ENCODE results near the gene TEX22. TPM values are rescaled to one million over a fixed set of nuclear protein-coding genes. Genes with fewer than 3 reads are reported as not detected.

TEX22 gene
- polyA plus RNA-seq, 4 donors: 0.22 to 0.68 TPM; not detected in 2

DNA sequence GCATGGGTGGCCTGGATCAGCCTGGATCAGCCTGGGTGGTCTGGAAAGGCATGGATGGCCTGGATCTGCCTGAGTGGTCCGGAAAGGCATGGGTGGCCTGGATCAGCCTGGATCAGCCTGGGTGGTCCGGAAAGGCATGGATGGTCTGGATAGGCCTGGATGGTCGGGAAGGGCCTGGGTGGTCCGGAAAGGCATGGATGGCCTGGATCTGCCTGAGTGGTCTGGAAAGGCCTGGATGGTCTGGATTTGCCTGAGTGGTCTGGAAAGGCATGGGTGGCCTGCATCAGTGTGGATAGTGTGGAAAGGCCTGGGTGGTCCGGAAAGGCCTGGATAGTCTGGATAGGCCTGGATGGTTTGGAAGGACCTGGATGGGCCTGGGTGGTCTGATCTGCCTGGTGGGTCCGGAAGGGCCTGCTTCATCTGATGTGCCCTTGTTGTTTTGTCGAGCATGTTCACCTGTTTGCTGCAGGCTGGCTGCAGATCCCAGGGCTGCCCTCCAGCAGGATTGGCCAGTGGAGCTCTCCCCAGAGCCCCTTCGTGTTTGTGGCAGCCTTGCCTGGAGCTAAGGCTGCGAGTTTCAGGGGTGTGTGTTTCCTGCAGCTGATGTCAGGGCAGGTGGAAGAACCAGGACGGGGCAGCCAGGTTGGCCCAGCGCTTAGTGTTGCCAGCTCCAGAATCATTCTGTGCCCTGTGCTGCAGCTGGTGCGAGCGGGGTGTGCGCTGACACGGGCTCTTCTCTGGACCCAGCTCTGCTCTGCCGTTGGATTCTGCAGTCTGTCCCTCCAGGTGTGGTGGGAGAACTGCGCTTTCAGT lies 19.3 kb upstream of the TEX22 start:
- H3K27me3 ChIP-seq (ENCODE audit: control insufficient read depth in 3 of 3, insufficient read depth in 3 of 3, low read length in 3 of 3): no peaks in the 10 kb centered on the region
- no peaks in the 10 kb centered on the region for H3K9me3 ChIP-seq (ENCODE audit: control insufficient read depth in 2 of 2, insufficient read depth in 1 of 2, low read depth in 1 of 2, low read length in 1 of 2)
- H3K27ac ChIP-seq (ENCODE audit: low read depth in 1 of 3, low read length in 2 of 3): no peak overlapping the region
- no peak overlapping the region for H3K4me3 ChIP-seq (ENCODE audit: low read depth in 1 of 3, low read length in 3 of 3)
- peaks cover 0 to 45% (median 0%) of the 10 kb centered on the region in 3 donors for H3K36me3 ChIP-seq (ENCODE audit: control insufficient read depth in 3 of 3, insufficient read depth in 2 of 3, low read depth in 1 of 3, low read length in 3 of 3)
- no peaks in the 10 kb centered on the region for H3K4me1 ChIP-seq (ENCODE audit: control insufficient read depth in 3 of 3, insufficient read depth in 2 of 3, low read depth in 1 of 3, low read length in 2 of 3)
- DNase-seq (no peak), FAIRE-seq (no peak)
- WGBS, 3 donors: 93 to 94% (median 93%) methylated on average over 17 of the region's 17 CpGs

DNA sequence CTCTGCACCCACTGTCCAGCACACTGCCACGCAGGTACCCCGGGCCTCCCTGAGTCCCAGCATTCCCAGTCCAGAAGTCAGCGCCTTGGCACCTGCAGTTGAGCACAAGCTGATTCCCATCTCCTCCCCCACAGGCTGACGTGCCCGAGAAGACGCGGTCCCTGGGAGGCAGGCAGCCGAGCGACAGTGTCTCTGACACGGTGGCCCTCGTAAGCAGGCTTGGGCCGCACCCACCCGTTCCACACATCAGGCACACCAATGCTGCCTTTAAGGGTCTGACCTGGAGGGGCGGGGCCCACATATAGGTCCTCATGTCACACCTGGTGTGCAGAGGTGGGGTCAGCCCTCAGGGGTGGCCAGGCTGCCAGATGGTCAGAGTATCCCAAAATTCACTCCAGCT lies 18.4 kb upstream of the TEX22 start:
- H3K4me3 ChIP-seq (ENCODE audit: low read depth in 1 of 3, low read length in 3 of 3): no peak overlapping the region
- peaks cover 0 to 53% (median 0%) of the 10 kb centered on the region in 3 donors for H3K36me3 ChIP-seq (ENCODE audit: control insufficient read depth in 3 of 3, insufficient read depth in 2 of 3, low read depth in 1 of 3, low read length in 3 of 3)
- FAIRE-seq: no peak
- H3K27ac ChIP-seq (ENCODE audit: low read depth in 1 of 3, low read length in 2 of 3): no peak overlapping the region
- no peaks in the 10 kb centered on the region for H3K4me1 ChIP-seq (ENCODE audit: control insufficient read depth in 3 of 3, insufficient read depth in 2 of 3, low read depth in 1 of 3, low read length in 2 of 3)
- no peaks in the 10 kb centered on the region for H3K27me3 ChIP-seq (ENCODE audit: control insufficient read depth in 3 of 3, insufficient read depth in 3 of 3, low read length in 3 of 3)
- no peaks in the 10 kb centered on the region for H3K9me3 ChIP-seq (ENCODE audit: control insufficient read depth in 2 of 2, insufficient read depth in 1 of 2, low read depth in 1 of 2, low read length in 1 of 2)
- 95 to 98% (median 97%) methylated on average over 14 of the region's 14 CpGs for whole genome bisulfite sequencing, 3 donors
- no peak for DNase-seq

DNA sequence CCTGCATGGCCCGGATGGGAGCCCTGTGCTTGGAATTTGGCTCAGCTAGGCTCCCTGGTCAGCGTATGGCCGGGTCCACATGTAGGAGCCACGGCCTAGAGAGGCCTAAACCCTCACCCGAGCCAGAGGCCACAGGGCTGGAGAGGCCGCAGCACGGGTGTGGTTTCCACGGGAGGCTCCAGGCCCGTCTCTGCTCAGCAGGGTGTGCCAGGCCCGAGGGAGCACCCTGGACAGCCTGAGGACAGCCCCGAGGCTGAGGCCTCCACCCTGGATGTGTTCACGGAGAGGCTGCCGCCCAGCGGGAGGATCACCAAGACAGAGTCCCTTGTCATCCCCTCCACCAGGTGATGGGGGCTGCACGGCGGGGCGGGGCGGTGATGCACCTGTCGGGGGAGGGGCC lies 17.6 kb upstream of the TEX22 start:
- Histone ChIP-seq H3K4me1 (ENCODE audit: control insufficient read depth in 3 of 3, insufficient read depth in 2 of 3, low read depth in 1 of 3, low read length in 2 of 3) (no peaks in the 10 kb centered on the region), H3K9me3 (ENCODE audit: control insufficient read depth in 2 of 2, insufficient read depth in 1 of 2, low read depth in 1 of 2, low read length in 1 of 2) (no peaks in the 10 kb centered on the region), H3K27ac (ENCODE audit: low read depth in 1 of 3, low read length in 2 of 3) (no peak overlapping the region), H3K4me3 (ENCODE audit: low read depth in 1 of 3, low read length in 3 of 3) (no peak overlapping the region), H3K27me3 (ENCODE audit: control insufficient read depth in 3 of 3, insufficient read depth in 3 of 3, low read length in 3 of 3) (no peaks in the 10 kb centered on the region), H3K36me3 (ENCODE audit: control insufficient read depth in 3 of 3, insufficient read depth in 2 of 3, low read depth in 1 of 3, low read length in 3 of 3) (peaks cover 0 to 61% (median 0%) of the 10 kb centered on the region in 3 donors)
- DNase-seq: no peak
- WGBS, 3 donors: 87 to 91% (median 89%) methylated on average over 15 to 19 of the region's 19 CpGs
- no peak for FAIRE-seq

DNA sequence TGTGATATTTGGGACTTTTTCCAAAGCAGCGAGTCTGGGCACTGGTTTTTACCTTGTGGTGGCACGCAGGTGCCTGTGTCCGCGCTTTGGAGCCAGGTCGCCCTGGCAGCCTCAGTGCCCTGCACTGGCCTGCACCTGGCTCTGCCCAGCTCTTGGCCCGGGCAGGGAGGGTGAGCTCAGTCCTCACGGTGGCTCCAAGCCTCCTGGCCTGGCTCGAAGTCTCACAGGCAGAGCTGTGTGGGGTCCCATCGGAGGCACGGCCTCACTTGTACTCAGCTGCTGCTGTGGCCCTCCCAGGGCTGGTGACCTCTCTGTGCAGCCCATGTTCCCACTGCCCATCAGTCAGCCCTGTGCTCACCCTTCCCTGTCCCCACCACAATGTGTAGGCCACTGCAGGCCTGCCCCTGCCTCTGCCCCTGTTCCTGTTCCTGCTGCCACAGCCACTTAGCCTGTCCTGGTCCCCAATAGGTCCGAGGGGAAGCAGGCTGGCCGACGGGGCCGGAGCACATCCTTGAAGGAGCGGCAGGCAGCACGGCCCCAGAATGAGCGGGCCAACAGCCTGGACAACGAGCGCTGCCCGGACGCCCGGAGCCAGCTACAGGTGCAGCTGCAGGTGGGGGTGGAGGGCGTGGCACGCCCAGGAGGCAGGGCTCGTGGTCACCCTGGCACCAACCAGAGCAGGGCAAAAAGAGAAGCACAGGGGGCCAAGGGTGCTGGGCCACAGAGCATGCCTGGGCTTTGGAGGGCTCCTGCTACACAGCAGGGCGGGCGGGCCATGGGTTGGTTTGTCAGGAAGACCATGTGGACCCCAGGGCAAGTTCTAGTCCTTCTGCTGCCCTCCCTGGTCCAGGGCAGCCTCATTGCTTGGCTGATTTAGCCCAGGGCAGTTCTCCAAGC lies 16.6 kb upstream of the TEX22 start:
- no peaks in the 10 kb centered on the region for H3K4me1 ChIP-seq (ENCODE audit: control insufficient read depth in 3 of 3, insufficient read depth in 2 of 3, low read depth in 1 of 3, low read length in 2 of 3)
- H3K9me3 ChIP-seq (ENCODE audit: control insufficient read depth in 2 of 2, insufficient read depth in 1 of 2, low read depth in 1 of 2, low read length in 1 of 2): no peaks in the 10 kb centered on the region
- no peaks in the 10 kb centered on the region for H3K27me3 ChIP-seq (ENCODE audit: control insufficient read depth in 3 of 3, insufficient read depth in 3 of 3, low read length in 3 of 3)
- no peak overlapping the region for H3K27ac ChIP-seq (ENCODE audit: low read depth in 1 of 3, low read length in 2 of 3)
- DNase-seq (no peak), FAIRE-seq (no peak)
- H3K4me3 ChIP-seq (ENCODE audit: low read depth in 1 of 3, low read length in 3 of 3): no peak overlapping the region
- H3K36me3 ChIP-seq (ENCODE audit: control insufficient read depth in 3 of 3, insufficient read depth in 2 of 3, low read depth in 1 of 3, low read length in 3 of 3): peaks cover 0 to 67% (median 0%) of the 10 kb centered on the region in 3 donors
- 85 to 89% (median 87%) methylated on average over 25 to 27 of the region's 27 CpGs for WGBS, 3 donors

DNA sequence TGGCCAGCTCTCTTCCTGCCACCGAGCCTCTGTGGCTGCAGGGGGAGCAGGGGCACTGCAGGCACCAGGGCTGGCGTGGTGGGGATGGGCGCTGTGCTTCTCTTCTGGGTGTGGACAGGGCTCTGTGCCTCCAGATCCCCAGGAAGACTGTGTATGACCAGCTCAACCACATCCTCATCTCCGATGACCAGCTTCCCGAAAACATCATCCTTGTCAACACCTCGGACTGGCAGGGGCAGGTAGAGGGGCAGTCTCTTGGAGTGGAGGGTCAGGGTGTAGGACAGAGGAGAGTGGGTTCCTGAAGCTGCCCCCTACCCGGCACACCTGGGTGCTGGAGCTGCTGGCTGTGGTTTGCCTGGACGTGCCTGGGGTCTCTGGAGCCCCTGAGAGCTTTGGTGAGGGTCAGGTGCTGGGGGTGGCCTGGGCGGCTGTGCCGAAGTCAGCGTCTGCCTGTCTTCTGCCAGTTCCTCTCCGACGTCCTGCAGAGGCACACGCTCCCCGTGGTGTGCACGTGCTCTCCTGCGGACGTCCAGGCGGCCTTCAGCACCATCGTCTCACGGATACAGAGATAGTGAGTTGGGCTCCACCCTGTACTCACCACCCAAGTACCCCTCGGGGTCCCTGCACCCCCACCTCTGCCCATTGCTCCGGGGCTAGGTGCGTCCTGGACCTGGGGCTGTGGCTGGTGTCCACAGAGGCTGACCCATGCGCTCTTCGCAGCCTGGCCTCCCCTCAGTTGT lies 15.8 kb upstream of the TEX22 start:
- Histone ChIP-seq H3K36me3 (ENCODE audit: control insufficient read depth in 3 of 3, insufficient read depth in 2 of 3, low read depth in 1 of 3, low read length in 3 of 3) (peaks cover 0 to 74% (median 0%) of the 10 kb centered on the region in 3 donors), H3K27me3 (ENCODE audit: control insufficient read depth in 3 of 3, insufficient read depth in 3 of 3, low read length in 3 of 3) (no peaks in the 10 kb centered on the region), H3K27ac (ENCODE audit: low read depth in 1 of 3, low read length in 2 of 3) (no peak overlapping the region), H3K4me3 (ENCODE audit: low read depth in 1 of 3, low read length in 3 of 3) (no peak overlapping the region), H3K9me3 (ENCODE audit: control insufficient read depth in 2 of 2, insufficient read depth in 1 of 2, low read depth in 1 of 2, low read length in 1 of 2) (no peaks in the 10 kb centered on the region), H3K4me1 (ENCODE audit: control insufficient read depth in 3 of 3, insufficient read depth in 2 of 3, low read depth in 1 of 3, low read length in 2 of 3) (no peaks in the 10 kb centered on the region)
- WGBS, 3 donors: 94 to 98% (median 95%) methylated on average over 26 of the region's 26 CpGs
- DNase-seq (no peak), FAIRE-seq (no peak)

DNA sequence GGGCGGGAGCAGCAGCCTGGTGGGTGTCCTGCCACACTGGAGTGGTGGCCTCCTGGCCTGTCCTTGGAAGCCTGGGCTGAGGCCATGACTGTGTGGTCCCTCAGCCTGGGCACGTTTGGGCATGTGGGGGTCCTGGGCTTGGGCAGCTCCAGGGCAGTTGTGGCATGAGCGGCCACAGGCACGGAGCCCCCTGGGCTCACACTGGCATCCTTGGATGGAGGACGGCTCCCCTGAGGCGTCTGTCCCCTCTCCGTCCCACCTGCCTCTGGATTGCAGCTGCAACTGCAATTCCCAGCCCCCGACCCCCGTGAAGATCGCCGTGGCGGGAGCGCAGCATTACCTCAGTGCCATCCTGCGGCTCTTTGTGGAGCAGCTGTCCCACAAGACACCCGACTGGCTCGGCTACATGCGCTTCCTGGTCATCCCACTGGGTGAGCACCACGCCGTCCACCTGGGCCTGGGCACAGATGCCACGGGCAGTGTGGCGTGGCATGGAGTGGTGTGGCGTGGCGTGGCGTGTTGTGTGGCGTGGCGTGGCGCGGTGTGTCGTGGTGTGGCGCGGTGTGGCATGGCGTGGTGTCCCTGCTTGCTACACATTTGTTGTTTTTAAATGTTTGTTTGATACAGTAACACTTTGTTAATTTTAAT lies 15.1 kb upstream of the TEX22 start:
- peaks cover 0 to 79% (median 0%) of the 10 kb centered on the region in 3 donors for H3K36me3 ChIP-seq (ENCODE audit: control insufficient read depth in 3 of 3, insufficient read depth in 2 of 3, low read depth in 1 of 3, low read length in 3 of 3)
- no peak overlapping the region for H3K4me3 ChIP-seq (ENCODE audit: low read depth in 1 of 3, low read length in 3 of 3)
- H3K9me3 ChIP-seq (ENCODE audit: control insufficient read depth in 2 of 2, insufficient read depth in 1 of 2, low read depth in 1 of 2, low read length in 1 of 2): no peaks in the 10 kb centered on the region
- DNase-seq: no peak
- 96 to 98% (median 97%) methylated on average over 32 of the region's 32 CpGs for WGBS, 3 donors
- no peaks in the 10 kb centered on the region for H3K4me1 ChIP-seq (ENCODE audit: control insufficient read depth in 3 of 3, insufficient read depth in 2 of 3, low read depth in 1 of 3, low read length in 2 of 3)
- H3K27me3 ChIP-seq (ENCODE audit: control insufficient read depth in 3 of 3, insufficient read depth in 3 of 3, low read length in 3 of 3): no peaks in the 10 kb centered on the region
- H3K27ac ChIP-seq (ENCODE audit: low read depth in 1 of 3, low read length in 2 of 3): no peak overlapping the region
- FAIRE-seq: no peak

DNA sequence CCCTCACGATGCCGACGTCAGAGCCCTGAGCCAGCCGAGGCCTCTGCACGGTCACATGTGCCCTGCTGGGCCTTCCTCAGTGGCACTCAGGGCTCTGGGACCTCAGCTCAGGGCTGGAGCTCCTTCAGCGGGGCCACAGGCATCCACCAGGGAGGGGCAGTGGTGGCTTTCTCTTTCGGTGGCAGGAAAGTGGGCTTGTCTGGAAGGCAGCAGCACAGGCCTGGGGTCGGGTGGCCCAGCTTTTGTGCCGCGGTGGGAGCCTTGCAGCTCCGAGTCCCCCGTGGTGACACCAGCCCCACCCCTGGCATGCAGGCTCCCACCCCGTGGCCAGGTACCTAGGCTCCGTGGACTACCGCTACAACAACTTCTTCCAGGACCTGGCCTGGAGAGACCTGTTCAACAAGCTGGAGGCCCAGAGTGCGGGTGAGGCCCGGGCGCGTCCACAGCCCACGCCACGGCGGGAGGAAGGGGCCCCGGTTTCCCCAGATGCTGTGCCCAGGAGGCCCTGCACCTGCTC lies 14.2 kb upstream of the TEX22 start:
- H3K4me1 ChIP-seq (ENCODE audit: control insufficient read depth in 3 of 3, insufficient read depth in 2 of 3, low read depth in 1 of 3, low read length in 2 of 3): no peaks in the 10 kb centered on the region
- WGBS, 3 donors: 89 to 95% (median 94%) methylated on average over 18 to 23 of the region's 23 CpGs
- H3K27me3 ChIP-seq (ENCODE audit: control insufficient read depth in 3 of 3, insufficient read depth in 3 of 3, low read length in 3 of 3): no peaks in the 10 kb centered on the region
- H3K36me3 ChIP-seq (ENCODE audit: control insufficient read depth in 3 of 3, insufficient read depth in 2 of 3, low read depth in 1 of 3, low read length in 3 of 3): peaks cover 0 to 84% (median 0%) of the 10 kb centered on the region in 3 donors
- H3K27ac ChIP-seq (ENCODE audit: low read depth in 1 of 3, low read length in 2 of 3): no peak overlapping the region
- DNase-seq (no peak), FAIRE-seq (no peak)
- no peak overlapping the region for H3K4me3 ChIP-seq (ENCODE audit: low read depth in 1 of 3, low read length in 3 of 3)
- H3K9me3 ChIP-seq (ENCODE audit: control insufficient read depth in 2 of 2, insufficient read depth in 1 of 2, low read depth in 1 of 2, low read length in 1 of 2): no peaks in the 10 kb centered on the region

Data from small intestine (tissue), 7 donors.